OCI-LY3 (cell line): Measurements from ENCODE around the gene TBC1D1.

Experiments used
- EZH2phosphoT487 ChIP-seq: fragments of 200-600 bp; shearing (Covaris generic); IDR thresholded peaks from 2 replicates; pipeline ENCODE4 v1.6.1; 2018; ENCODE audit warnings: antibody characterized with exemption, mixed run types, low read depth
- TF ChIP-seq, protein P1 (sequence below): fragments of 200-600, 300-600 bp; sonication (generic); IDR thresholded peaks from 2 replicates; pipeline ENCODE4 v1.5.1; 2014; ENCODE audit warnings: antibody characterized with exemption, low read length, low read depth

DNA sequence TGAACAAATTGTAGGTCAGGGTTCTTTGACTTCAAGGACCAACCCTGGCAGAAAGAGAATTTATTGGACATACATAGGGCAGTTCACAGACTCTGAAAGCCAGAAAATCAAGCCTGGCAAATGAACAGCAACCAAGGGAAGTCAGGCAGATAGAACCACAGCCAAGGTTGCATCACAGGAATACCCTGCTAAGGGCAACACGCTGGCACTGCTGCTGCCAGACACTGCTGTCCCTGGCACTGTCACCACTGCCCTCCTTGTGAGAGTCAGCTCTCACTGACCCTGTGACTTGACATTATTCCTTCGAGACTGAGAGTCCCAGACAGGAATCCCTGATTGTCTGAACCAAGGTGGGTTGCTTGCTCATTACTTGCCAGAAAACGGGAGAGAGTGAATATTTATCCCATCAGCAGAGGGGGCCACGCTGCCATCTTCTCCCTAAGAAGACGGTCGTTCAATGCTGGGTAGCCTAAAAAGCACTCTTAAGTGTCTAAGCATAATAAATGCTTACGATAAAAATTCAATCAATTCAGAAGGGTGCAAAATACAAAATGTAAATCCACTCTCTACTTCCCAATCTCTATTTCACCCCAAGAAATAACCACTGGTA lies 46.1 kb downstream of the TBC1D1 start:
- TF ChIP-seq, protein P1, sequence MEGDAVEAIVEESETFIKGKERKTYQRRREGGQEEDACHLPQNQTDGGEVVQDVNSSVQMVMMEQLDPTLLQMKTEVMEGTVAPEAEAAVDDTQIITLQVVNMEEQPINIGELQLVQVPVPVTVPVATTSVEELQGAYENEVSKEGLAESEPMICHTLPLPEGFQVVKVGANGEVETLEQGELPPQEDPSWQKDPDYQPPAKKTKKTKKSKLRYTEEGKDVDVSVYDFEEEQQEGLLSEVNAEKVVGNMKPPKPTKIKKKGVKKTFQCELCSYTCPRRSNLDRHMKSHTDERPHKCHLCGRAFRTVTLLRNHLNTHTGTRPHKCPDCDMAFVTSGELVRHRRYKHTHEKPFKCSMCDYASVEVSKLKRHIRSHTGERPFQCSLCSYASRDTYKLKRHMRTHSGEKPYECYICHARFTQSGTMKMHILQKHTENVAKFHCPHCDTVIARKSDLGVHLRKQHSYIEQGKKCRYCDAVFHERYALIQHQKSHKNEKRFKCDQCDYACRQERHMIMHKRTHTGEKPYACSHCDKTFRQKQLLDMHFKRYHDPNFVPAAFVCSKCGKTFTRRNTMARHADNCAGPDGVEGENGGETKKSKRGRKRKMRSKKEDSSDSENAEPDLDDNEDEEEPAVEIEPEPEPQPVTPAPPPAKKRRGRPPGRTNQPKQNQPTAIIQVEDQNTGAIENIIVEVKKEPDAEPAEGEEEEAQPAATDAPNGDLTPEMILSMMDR: no peak
- TF ChIP-seq EZH2phosphoT487: no peak
